ENCODE data around the gene FCRL5.

FCRL5 gene

GRCh38 chr1:157595356-157595755, 43.0 kb upstream of the FCRL5 start:
- Histone ChIP-seq H3K4me3 (ENCODE audit: low read depth, low read length) (no peak overlapping the region), H3K9ac (ENCODE audit: low read length) (no peak overlapping the region), H4K8ac (ENCODE audit: low read depth, low read length) (no peak overlapping the region), H4K12ac (ENCODE audit: low read depth, low read length) (no peak overlapping the region), H3K18ac (ENCODE audit: low read length) (no peak overlapping the region), H3K4ac (ENCODE audit: low read depth, low read length) (no peak overlapping the region), H3K27ac (ENCODE audit: low read depth, low read length) (no peak overlapping the region), H3K79me2 (ENCODE audit: control insufficient read depth, insufficient read depth, low read length, poor library complexity) (no peaks in the 10 kb centered on the region), H3K23ac (ENCODE audit: low read length) (no peak overlapping the region), H3K4me2 (ENCODE audit: low read length) (no peak overlapping the region), H3K36me3 (ENCODE audit: control insufficient read depth in 1 of 2, insufficient read depth in 2 of 2, low read length in 2 of 2) (no peaks in the 10 kb centered on the region), H2BK5ac (ENCODE audit: low read depth, low read length, poor library complexity) (no peak overlapping the region), H2BK12ac (ENCODE audit: low read length) (no peak overlapping the region), H3K9me3 (ENCODE audit: insufficient read depth, low read depth, low read length) (no peaks in the 10 kb centered on the region), H3K27me3 (ENCODE audit: insufficient read depth, low read length) (no peaks in the 10 kb centered on the region), H3K14ac (ENCODE audit: low read length) (no peak overlapping the region), H4K91ac (ENCODE audit: low read depth, low read length) (no peak overlapping the region), H3K79me1 (ENCODE audit: low read length) (no peaks in the 10 kb centered on the region), H2AK5ac (ENCODE audit: low read length) (no peak overlapping the region), H2BK120ac (ENCODE audit: insufficient read depth, low read length, poor library complexity) (no peak overlapping the region), H2AFZ (ENCODE audit: insufficient read depth, low read length, poor library complexity) (no peak overlapping the region), H3K4me1 (ENCODE audit: control insufficient read depth in 1 of 2, insufficient read depth in 2 of 2, low read length in 2 of 2) (no peaks in the 10 kb centered on the region)
- DNase-seq: no peak
- no CpG with 5 or more reads among the region's 2 CpGs for WGBS (ENCODE audit: extremely low coverage, insufficient coverage, insufficient read length)

GRCh38 chr1:157585984-157586383, 33.7 kb upstream of the FCRL5 start:
- Histone ChIP-seq H2BK5ac (ENCODE audit: low read depth, low read length, poor library complexity) (no peak overlapping the region), H2AFZ (ENCODE audit: insufficient read depth, low read length, poor library complexity) (no peak overlapping the region), H3K4ac (ENCODE audit: low read depth, low read length) (no peak overlapping the region), H3K4me2 (ENCODE audit: low read length) (no peak overlapping the region), H3K79me2 (ENCODE audit: control insufficient read depth, insufficient read depth, low read length, poor library complexity) (no peaks in the 10 kb centered on the region), H3K18ac (ENCODE audit: low read length) (no peak overlapping the region), H2BK12ac (ENCODE audit: low read length) (no peak overlapping the region), H3K23ac (ENCODE audit: low read length) (no peak overlapping the region), H3K79me1 (ENCODE audit: low read length) (no peaks in the 10 kb centered on the region), H2BK120ac (ENCODE audit: insufficient read depth, low read length, poor library complexity) (no peak overlapping the region), H4K91ac (ENCODE audit: low read depth, low read length) (no peak overlapping the region), H3K9ac (ENCODE audit: low read length) (no peak overlapping the region), H3K27me3 (ENCODE audit: insufficient read depth, low read length) (no peaks in the 10 kb centered on the region), H2AK5ac (ENCODE audit: low read length) (no peak overlapping the region), H3K4me1 (ENCODE audit: control insufficient read depth in 1 of 2, insufficient read depth in 2 of 2, low read length in 2 of 2) (no peaks in the 10 kb centered on the region), H3K14ac (ENCODE audit: low read length) (no peak overlapping the region), H4K12ac (ENCODE audit: low read depth, low read length) (no peak overlapping the region), H4K8ac (ENCODE audit: low read depth, low read length) (no peak overlapping the region), H3K36me3 (ENCODE audit: control insufficient read depth in 1 of 2, insufficient read depth in 2 of 2, low read length in 2 of 2) (no peaks in the 10 kb centered on the region), H3K4me3 (ENCODE audit: low read depth, low read length) (no peak overlapping the region), H3K27ac (ENCODE audit: low read depth, low read length) (no peak overlapping the region), H3K9me3 (ENCODE audit: insufficient read depth, low read depth, low read length) (no peaks in the 10 kb centered on the region)
- WGBS (ENCODE audit: extremely low coverage, insufficient coverage, insufficient read length): no CpG with 5 or more reads among the region's 4 CpGs
- DNase-seq: no peak

- H4K91ac ChIP-seq (ENCODE audit: low read depth, low read length): no peak overlapping the region
- H3K9me3 ChIP-seq (ENCODE audit: insufficient read depth, low read depth, low read length): peaks cover 1% of the 10 kb centered on the region
- no peaks in the 10 kb centered on the region for H3K36me3 ChIP-seq (ENCODE audit: control insufficient read depth in 1 of 2, insufficient read depth in 2 of 2, low read length in 2 of 2)
- no peak overlapping the region for H2AFZ ChIP-seq (ENCODE audit: insufficient read depth, low read length, poor library complexity)
- no peak overlapping the region for H2BK5ac ChIP-seq (ENCODE audit: low read depth, low read length, poor library complexity)
- no peaks in the 10 kb centered on the region for H3K27me3 ChIP-seq (ENCODE audit: insufficient read depth, low read length)
- H3K9ac ChIP-seq (ENCODE audit: low read length): no peak overlapping the region
- WGBS (ENCODE audit: extremely low coverage, insufficient coverage, insufficient read length): no CpG with 5 or more reads among the region's 3 CpGs
- no peak overlapping the region for H3K4me3 ChIP-seq (ENCODE audit: low read depth, low read length)
- no peak overlapping the region for H3K4ac ChIP-seq (ENCODE audit: low read depth, low read length)
- no peaks in the 10 kb centered on the region for H3K79me1 ChIP-seq (ENCODE audit: low read length)
- no peaks in the 10 kb centered on the region for H3K4me1 ChIP-seq (ENCODE audit: control insufficient read depth in 1 of 2, insufficient read depth in 2 of 2, low read length in 2 of 2)
- H2BK12ac ChIP-seq (ENCODE audit: low read length): no peak overlapping the region
- H3K27ac ChIP-seq (ENCODE audit: low read depth, low read length): no peak overlapping the region
- H2BK120ac ChIP-seq (ENCODE audit: insufficient read depth, low read length, poor library complexity): no peak overlapping the region
- H4K12ac ChIP-seq (ENCODE audit: low read depth, low read length): no peak overlapping the region
- H2AK5ac ChIP-seq (ENCODE audit: low read length): no peak overlapping the region
- no peak overlapping the region for H3K4me2 ChIP-seq (ENCODE audit: low read length)
- H3K23ac ChIP-seq (ENCODE audit: low read length): no peak overlapping the region
- H3K79me2 ChIP-seq (ENCODE audit: control insufficient read depth, insufficient read depth, low read length, poor library complexity): no peaks in the 10 kb centered on the region
- no peak overlapping the region for H3K18ac ChIP-seq (ENCODE audit: low read length)
- H3K14ac ChIP-seq (ENCODE audit: low read length): no peak overlapping the region
- H4K8ac ChIP-seq (ENCODE audit: low read depth, low read length): no peak overlapping the region
- no peak for DNase-seq
These were observed 32.2 kb upstream of the FCRL5 start for GRCh38 chr1:157584503-157584902.

- WGBS (ENCODE audit: extremely low coverage, insufficient coverage, insufficient read length): no CpG with 5 or more reads among the region's 1 CpG
- Histone ChIP-seq H2BK5ac (ENCODE audit: low read depth, low read length, poor library complexity) (no peak overlapping the region), H3K4me2 (ENCODE audit: low read length) (no peak overlapping the region), H3K23ac (ENCODE audit: low read length) (no peak overlapping the region), H2BK120ac (ENCODE audit: insufficient read depth, low read length, poor library complexity) (no peak overlapping the region), H3K27me3 (ENCODE audit: insufficient read depth, low read length) (no peaks in the 10 kb centered on the region), H3K18ac (ENCODE audit: low read length) (no peak overlapping the region), H4K8ac (ENCODE audit: low read depth, low read length) (no peak overlapping the region), H3K4me1 (ENCODE audit: control insufficient read depth in 1 of 2, insufficient read depth in 2 of 2, low read length in 2 of 2) (no peaks in the 10 kb centered on the region), H3K36me3 (ENCODE audit: control insufficient read depth in 1 of 2, insufficient read depth in 2 of 2, low read length in 2 of 2) (no peaks in the 10 kb centered on the region), H2AFZ (ENCODE audit: insufficient read depth, low read length, poor library complexity) (no peak overlapping the region), H3K79me1 (ENCODE audit: low read length) (no peaks in the 10 kb centered on the region), H3K4ac (ENCODE audit: low read depth, low read length) (no peak overlapping the region), H3K27ac (ENCODE audit: low read depth, low read length) (no peak overlapping the region), H2BK12ac (ENCODE audit: low read length) (no peak overlapping the region), H3K4me3 (ENCODE audit: low read depth, low read length) (no peak overlapping the region), H3K9ac (ENCODE audit: low read length) (no peak overlapping the region), H4K91ac (ENCODE audit: low read depth, low read length) (no peak overlapping the region), H3K9me3 (ENCODE audit: insufficient read depth, low read depth, low read length) (peaks cover 1% of the 10 kb centered on the region), H3K14ac (ENCODE audit: low read length) (no peak overlapping the region), H4K12ac (ENCODE audit: low read depth, low read length) (no peak overlapping the region), H3K79me2 (ENCODE audit: control insufficient read depth, insufficient read depth, low read length, poor library complexity) (no peaks in the 10 kb centered on the region), H2AK5ac (ENCODE audit: low read length) (no peak overlapping the region)
- no peak for DNase-seq
These were observed 28.5 kb upstream of the FCRL5 start for GRCh38 chr1:157580828-157581210.
